EL (cell line): ENCODE data around the gene CEP57L1.

ENCODE experiments used
- DNase-seq: peaks from one replicate; pipeline ENCODE4 v3.0.0-alpha.2; 2016

CEP57L1 gene

DNA sequence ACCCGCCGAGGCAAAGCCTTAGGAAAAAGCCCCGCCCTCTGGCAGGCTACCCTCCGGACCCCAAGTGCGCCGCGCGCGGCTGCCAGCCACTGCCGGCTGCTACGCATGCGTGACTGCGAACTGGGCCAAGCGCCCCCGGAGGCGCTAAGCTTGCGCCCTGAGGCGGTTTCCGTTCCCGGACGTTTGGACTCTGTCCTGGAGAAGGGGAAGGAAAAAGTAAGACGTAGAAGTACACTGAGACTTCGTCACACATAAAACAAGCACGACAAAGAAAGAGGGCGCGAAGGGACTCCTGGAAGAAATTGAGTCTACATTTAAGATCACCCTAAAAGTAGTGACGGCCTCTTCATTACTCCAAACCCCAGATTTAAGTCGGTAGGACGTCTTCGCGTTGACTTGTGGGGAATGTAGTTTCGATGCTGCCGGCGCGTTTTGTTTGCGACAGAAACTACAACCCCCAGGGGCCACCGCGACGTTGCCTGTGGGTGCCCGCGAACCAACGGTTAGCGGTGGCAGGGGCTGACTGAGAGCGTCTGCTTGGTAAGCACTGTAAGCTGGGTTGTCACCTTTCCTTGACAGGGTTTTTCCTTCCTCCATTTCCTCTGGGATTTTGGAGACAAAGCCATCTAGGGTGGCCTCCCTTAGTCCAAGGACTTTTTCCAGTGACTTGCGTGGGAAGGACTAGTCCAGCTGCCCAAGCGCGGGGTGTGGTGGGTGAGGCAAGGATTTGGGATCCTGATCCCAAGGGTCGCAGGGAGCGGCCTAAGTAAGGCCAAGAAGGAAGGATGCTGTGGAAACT is at the start of gene CEP57L1:
TSS of gene CEP57L1 (plus strand) at position 472 of the 799 bp plus-strand sequence. CDS start 49,715 bp downstream, outside the sequence.
- DNase-seq, result peak; percentile 96

DNA sequence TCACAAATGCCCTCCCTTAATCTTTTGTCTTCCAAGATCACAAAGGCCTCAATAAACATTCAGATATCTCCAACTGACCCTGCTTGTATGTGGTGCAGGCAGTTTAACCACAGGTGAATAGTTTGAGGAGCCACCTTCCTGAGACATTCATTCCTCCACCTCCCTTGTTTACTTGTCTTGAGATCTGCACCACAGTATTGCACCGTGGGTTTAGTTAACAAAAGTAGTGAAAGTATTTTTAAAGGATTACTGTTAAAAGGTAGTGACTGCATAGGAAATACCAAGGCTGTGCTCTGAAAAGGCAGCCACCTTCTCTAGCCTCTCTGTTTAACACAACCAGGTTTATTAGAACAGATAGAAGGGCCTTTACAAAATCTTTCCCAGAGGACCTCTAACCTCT is 47.1 kb upstream of the CEP57L1 start:
- DNase-seq, result no peak

DNA sequence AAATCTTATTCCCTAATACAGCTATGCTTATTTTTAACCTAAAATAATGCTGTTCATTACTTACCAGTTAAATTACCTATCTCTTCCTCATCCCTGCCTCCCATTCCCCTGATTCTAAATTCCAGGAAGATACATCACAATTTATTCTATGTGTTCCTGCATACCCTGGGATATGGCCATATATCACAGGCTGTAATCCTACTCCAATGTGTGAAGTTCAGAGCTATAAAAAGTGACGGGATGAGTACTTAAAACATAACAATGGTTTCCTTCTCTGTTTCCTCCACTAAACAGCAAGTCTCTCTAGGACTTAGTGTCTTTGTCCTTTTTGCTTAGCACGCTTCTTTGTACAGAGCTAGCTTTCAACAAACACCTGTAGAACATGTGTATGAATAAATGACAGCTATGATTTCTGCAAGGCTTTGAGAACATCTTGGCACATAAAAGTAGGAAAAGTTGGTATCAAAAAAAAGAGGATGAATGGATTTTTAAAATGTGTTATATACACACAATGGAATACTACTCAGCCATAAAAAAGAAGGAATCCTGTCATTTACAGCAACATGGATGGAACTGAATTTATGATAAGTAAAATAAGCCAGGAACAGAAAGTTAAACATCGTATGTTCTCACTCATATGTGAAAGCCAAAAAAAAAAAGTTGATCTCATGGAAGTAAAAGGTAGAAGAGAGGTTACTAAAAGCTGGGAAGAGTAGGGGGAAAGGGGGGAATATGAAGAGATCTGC is 46.5 kb upstream of the CEP57L1 start:
- DNase-seq, result no peak

DNA sequence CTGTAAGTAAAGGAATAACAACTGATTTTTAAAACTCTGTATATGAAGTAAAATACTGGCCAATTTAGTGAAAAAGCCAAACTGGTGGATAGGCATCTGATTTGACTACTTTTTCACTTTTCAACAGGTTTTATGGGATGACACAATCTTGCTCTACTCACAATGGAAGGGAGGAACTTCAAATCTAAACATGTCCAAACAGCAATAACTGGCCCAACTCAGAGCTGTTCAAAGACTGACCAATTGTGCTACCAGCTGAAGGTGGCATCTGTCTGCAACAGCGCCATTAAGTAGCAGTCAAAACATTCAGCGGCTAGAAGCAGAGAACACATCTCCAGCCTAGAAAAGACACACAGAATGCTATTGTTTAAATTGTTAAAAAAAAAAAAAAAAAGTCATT is 45.3 kb upstream of the CEP57L1 start:
- DNase-seq, result no peak

DNA sequence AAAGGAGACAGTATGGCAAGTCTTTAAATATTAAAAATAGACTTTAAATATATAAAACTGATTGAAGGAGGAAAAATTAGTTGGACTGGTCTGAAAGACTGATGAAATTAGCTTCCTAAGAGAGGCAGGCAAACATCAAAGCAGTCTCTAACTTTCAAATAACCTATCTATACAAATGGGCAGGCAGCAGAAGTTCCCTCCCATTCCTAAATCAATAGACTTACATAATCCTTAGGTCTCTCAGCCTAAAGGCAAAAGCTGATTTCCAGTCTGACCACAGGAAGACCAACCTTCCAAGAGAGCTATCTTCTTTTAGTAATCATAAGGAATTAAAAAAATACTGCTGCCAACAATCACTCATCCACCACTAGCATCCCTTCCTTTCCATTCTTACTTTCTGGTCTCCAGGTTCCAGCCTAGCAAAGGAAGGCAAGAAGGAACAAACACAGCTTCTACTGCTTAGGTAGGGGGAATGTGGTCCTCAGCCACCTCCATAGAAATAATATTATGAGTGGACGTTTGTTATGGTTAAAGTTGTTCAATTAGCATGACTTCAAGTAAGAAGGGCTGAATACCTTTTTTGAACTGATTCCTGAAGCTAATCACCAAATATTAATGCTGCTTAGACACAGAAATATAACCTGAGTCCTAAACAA is 44.7 kb upstream of the CEP57L1 start:
- DNase-seq, result no peak

DNA sequence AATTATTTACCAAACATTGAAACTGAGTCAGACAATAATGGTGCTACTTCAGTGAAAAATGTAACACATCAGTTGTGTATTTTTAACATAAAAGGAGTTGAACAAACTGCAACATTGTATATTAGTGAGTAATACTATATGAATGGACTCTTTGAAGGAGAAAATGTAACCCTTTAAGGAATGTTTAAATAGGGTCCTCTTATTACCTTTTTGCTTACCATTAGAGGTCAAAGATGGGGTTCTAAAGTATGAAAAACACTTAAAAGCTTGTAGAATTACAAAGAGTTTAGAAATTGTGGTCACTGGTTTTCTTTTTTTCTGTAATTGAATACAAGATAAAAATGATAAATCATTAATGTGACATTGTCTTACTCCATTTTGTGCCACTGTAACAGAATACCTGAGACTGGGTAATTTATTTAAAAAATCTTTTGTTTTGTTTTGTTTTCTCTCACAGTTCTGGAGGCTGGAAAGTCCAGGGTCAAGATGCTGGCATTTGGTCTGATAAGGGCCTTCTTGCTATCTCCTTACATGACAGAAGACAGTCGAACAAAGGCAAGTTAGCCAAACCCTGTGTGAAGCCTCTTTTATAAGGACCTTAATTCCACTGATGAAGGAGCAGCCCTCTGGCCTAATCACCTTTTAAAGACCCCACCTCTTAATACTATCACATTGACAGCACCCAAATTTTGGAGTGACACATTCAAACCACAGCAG is 43.8 kb upstream of the CEP57L1 start:
- DNase-seq, result no peak

DNA sequence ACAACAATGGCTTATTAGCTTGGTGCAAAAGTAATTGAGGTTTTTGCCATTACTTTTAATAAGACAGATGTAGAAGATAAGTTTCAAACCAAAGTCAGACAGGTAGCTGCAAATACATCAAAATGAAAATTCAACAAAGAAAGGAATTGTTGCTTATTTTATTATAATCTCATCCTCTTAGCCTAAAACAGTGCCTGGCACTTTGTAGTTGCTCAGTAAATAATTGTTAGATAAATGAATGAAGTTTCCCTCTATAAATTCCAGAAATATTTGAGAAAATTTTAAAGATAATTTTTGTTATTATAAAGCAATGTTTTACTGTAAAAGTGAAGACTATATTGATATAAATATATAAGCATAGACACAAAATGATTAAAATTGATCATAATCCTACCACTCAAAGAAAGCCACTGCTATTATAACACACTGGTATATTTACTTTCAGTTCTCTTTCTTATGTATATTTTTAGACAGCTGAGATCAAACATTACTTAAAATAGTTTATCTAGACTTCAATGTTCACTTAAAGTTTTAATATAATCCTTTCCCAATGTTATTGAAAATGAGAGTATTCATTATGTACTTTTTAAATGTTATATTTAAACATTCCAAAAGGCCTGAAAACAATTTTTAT is 43.2 kb upstream of the CEP57L1 start:
- DNase-seq, result no peak

DNA sequence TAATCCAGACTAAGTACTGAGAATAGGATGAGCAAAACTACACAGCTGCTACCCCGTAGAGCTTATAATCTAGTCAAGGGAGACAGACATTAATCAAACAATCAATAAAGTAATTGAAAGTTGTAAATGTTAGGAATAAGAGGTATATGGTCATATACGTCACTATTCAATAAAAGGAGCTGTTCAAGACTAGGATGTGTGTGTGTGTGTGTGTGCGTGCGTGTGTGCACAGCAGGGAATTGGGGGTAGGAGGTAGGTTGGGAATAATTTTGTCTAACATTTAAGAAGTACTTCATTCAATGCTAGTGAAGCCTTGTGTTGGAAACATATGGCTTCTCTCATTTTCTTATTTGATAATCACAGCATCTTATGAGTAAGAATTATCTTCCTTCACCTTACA is 42.5 kb upstream of the CEP57L1 start:
- no peak for DNase-seq

DNA sequence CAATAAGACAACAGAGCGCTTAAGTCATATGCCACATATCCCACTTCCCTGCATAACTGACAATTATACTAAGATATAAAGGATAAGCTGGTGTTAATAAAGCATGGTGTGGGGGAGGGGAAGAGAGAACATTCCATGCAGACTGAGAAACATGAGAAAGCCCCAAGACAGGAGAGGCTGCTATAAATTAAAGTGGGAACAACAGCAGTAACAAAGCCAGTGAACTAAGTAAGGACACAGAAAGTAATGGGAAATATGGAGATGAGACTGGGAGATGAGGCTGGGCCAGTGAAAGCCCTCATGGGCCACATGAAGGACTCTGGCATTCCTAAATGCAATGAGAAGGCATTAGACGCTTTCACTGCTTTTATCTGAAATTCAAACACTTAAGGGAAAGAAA is 42.0 kb upstream of the CEP57L1 start:
- no peak for DNase-seq

DNA sequence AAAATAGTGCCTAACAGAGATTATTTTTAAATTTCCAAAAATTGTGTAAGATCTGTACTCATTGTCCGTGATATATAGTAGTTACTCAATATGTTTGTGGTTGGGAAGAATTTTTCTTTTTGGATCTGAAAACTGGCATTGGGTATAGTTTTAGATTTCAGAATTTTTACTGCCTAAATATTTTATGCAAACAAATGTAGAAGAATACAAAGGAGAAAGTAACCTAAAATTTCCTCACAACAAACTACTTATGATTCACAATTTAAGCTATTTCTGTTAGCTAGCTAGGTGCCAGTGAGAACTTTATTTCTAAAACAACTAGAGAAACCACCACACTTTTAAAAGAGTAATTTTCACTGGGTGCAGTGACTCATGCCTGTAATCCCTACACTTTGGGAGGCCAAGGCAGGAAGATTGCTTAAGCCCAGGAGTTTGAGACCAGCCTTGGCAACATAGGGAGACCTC is 39.5 kb upstream of the CEP57L1 start:
- DNase-seq, result peak; percentile 30

DNA sequence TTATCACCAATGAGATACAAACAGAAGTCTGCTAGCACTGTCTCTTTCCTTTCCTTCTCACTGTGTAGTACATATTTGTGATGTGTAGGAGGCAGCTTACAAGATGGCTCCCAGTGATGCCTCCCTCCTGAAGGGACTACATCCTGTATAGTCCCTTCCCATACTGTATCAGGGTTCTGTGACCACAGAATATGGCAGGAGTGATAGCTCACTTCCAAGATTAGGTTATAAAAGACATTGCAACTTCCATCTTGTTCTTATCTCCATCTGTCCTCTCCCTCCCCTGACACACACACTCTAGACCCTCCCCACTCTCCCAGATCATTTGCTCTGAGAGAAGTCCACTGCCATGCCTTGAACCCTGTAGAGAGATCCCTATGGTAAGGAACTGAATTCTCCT is 38.6 kb upstream of the CEP57L1 start:
- no peak for DNase-seq

DNA sequence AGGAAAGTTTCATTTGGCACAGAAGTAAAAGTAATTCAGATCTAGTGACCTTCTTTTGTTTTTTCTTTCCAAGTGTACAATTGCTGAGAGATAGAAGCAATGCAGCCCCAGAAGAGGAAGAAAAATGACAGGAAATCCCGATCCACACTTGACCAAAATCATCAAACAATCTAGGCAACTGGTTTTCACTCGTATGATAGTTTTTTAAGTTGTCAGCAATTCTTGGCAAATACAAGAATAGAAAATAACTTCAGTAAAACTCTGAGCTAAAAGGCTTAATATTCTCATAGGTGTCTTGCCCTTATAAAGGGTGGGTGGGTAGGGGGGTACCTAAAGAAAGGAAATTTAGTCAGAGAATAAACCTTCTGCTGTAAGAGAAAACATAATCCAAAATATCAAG is 36.7 kb upstream of the CEP57L1 start:
- no peak for DNase-seq

DNA sequence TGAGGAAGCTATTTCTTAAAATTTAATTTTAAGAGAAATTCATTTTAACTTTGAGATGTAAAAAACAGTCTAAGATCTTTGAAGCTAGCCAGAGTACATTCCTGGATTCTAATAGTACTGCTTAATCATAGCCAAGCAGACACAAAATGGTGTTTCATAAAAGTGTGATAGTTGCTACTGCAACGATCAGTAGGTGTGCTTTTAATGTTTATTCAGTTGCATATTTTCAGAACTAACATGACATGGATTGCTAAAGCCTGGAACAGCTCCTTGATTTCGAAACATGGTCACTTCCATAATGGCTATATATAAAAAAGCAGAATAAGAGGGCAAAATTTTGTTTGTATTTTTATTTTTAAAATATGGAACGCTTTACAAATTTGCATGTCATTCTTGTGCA is 36.2 kb upstream of the CEP57L1 start:
- no peak for DNase-seq

DNA sequence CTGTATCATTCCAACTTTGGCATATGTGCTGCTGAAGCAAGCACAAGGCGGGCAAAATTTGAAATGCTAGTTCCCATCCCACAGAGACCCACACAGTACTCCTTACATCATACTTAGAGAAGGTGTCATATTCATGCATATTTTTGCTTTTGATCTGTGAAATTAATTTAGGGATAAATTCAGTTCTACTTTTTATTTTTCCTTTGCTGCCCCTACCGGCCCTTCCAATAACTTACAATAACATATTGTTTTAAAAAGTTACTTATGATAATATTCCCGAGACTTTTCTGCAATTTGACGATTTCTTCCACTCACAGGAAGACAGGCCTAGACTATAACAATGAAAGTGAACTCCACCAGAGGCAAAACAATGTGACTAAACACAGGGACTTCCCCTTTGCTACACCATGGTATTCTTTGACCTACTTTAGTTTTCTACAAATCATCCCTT is 35.7 kb upstream of the CEP57L1 start:
- DNase-seq, result no peak

DNA sequence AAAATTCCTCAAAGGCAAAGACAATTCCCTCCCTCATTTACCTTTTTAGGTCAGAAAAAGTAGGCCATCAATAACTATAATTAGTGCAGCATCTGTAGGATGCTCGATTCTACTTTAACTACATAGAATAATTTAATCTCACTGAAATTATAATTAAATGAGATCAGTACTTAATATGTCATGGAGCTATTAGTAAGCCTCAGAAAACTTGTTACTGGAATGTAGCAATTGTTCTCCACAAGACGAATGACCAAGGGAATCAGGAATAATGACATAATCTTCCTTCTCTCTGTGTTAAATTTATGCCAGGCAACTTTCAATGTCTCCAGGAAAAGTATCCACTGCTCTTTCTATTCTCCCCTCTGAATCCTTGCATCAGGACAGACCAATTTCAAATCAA is 34.7 kb upstream of the CEP57L1 start:
- DNase-seq, result no peak

DNA sequence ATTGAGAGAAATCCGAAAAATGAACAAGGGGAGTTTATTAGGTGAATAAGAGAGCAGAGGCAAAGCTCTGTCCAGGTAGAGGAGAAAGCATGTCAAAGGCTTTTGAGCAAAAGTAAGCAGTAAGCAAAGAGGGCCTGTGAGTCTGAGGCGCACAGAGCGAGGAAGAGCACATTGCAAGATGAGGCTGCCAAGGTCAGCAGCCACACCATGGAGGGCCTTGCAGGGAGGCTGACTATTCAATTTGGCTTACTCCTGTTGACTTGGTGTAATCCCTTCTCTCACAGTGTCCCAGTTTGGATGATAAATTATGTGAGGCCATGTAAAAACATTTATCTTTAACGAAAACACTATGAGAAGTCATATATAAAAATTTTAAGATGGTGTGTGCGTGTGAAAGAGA is 33.1 kb upstream of the CEP57L1 start:
- DNase-seq, result no peak

DNA sequence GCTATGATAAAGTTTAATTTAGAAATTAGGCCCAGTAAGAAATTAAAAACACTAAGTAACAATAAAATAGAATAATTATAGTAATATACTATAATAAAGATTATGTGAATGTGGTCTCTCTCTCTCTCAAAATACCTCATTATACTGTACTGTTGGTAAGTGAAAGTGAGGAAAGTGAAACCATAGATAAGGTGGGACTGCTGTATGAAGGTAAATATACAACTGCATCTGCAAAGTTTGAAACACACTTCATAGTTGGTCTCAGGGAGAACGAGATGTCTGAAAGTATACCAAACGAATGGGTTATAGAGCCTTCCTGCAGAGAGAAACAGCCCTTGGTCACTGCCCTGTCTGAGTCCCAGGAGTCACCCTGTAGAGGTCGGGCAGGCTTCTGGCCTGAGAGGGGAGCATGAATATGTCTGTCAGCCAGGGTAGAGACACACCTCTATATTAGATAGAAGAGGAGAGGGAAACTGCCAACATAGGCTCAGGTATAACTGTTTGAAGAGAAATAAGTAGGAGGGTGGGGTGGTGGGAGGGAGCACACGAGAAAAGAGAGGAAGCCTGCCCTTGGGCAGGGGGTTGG is 32.4 kb upstream of the CEP57L1 start:
- DNase-seq, result no peak

DNA sequence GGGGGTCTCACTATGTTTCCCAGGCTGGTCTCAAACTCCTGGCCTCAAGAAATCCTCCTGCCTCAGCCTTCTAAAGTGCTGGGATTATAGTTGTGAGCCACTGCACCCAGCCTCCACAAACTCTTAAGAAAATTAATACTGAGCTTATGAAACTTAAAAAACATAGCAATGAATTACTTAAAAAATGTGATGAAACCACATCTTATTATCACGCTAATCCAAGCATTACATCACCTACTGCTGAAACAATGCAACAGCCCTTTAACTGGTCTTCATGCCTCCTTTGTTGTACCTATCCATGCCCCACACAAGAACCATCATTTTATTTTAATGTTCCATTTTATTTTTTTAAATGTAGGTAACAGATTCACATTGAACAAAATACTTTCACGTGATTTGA is 25.6 kb upstream of the CEP57L1 start:
- no peak for DNase-seq

DNA sequence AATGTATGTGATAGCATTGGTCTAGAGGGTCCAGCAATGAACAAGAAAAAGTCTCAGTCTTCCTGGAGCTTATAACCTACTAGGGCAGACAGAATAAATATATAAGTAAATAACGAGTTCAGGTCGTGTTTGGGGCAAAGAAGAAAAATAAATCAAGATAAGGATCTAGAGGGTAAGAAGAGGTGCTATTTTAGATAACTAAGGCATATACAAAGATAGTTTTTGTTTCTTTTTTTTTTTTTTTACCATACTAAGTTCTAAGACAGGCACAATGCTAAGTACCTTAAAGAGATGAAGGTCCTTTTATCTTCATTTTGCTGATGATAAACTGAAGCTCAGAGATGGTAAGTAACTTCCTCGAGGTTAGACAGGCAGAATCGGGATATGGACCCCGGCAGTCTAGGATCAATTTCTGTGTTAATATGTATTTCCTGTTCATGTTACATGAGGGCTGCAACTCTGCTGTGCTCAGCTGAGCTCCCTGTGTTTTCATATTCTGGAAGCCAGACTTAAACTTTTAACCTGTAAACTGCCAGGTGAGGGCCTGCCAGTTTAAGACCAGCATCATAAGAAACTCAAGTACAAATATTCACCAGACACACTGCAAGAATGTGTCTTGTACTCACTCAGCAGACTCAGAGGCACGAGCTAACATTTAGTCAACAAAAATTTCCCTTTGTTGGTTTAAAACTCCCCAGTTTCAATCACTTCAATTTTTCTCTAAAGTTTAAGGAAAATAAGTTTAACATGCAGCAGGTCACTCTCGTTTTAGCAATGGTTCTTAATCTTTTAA is 24.0 kb upstream of the CEP57L1 start:
- no peak for DNase-seq

DNA sequence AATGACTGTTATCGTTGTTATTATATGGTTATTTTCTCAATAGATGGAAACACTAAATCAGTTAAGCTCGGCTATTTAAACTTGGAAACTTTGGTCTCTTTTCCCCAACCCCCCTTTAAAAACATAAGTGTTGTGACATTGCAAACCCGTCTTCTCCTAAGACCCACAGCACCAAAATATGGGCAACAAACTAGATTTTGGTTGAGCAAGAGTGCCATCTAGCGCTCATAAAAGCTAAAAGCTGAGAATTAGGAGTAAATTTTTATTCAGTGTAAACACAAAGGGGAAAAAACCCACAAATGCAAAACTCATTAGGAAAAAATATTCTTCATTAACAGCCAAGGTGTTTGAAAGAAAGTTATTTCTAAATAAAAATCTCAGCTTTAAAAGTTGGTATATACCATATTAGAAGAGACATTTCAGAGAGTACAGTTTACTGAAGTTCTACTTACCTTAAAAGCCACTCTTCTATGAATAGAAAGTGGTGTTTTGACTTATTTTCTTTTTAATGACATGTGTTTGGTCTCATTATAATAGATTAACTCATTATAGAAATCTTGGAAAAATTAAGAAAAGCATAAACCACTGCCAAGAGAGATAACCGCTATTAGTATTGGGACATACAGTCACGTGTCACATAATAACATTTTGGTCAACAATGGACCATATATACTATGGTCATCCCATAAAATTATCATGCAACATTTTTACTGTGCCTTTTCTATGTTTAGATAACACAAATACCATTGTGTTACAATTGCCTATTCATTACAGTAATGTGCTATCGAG is 21.8 kb upstream of the CEP57L1 start:
- peak; percentile 67 for DNase-seq

DNA sequence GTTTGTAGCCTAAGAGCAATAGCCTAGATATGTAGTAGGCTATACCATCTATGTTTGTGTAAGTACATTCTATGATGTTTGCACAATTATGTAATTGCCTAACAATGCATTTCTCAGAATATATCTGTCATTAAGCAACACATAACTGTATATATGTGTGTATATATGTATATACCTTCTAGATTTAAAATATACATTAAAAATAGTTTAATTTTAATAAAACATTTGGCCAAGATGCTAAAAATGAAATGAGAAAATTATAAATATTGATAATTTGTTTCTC is 21.2 kb upstream of the CEP57L1 start:
- DNase-seq, result no peak
